ENCODE data around the gene SF3B2. TPM values are rescaled to one million over a fixed set of nuclear protein-coding genes. Genes with fewer than 3 reads are reported as not detected.

The SF3B2 gene
- polyA plus RNA-seq, 3 donors: 32.1 to 107 (median 52.6) TPM

DNA sequence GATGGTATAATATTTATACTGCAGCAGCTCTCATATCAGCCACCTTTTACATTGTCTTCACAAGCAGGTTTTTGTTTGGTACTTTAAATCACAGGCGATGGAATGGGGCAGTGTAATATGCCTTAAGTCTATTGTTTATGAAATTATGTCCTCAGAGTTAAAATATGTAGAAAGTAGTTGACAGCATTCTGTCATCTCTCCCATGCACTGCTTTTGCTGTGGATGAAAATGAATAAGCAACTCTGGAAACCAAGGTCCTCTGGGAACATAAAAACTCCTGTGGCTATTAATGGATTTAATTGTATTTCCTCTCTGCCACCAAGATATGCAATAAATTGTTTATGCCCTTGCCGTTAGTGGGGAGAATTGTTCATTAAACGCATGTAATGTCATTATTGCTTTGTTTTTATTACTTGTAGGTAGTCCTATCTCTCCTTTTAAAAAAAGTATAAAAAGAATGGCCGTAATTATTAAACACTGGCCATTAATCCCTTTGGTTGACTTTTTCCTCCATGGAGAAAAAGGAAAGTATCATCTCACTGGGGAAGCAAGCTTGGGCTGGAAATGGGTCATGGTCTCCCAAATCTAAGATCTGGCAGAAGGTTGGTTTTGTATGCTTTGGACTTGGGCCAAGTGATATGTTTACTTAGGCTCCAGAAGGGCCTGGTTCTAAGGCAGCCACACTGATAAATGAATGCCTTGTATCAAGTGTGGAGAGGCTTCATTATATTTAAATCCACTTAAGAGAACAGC, 31.0 kb downstream of the SF3B2 start:
- no peak overlapping the region for H2AFZ ChIP-seq (ENCODE audit: insufficient read depth, low read depth, low read length, poor library complexity, severe bottlenecking)

DNA sequence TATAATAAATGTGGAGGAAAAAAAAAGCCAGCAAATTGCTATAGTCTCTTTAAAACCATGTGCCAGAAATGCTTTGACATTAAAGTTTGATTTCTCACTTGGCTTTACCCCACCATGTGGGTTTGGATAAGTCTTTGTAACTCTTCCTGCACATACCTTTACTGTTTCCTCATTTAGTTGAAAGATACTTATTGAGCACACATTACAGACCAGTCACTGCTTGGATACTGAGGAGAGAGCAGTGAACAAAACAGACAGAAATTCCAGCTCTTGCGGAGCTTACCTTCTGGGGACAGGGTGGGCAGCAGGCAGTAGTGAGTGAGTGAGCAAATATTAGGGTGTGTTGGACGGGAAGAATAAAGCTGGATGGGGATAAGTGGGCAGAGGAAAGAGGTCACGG, 31.6 kb downstream of the SF3B2 start:
- Mint-ChIP-seq H3K4me1 (peaks cover 57% of the 10 kb centered on the region), H3K4me3 (no peak overlapping the region), H3K36me3 (peaks cover 9 to 14% of the 10 kb centered on the region in 2 donors), H3K9me3 (peaks cover 0 to 1% (median 0%) of the 10 kb centered on the region in 7 donors), H3K27me3 (ENCODE audit: low read depth in 3 of 3) (peaks cover 0 to 3% (median 0%) of the 10 kb centered on the region in 3 donors), H3K27ac (peak overlapping the region in 2 of 7 donors; percentile 3 to 67)
- 100% methylated on average over 3 of the region's 3 CpGs for WGBS (ENCODE audit: insufficient coverage)
- H3K4me1 ChIP-seq (ENCODE audit: control insufficient read depth in 1 of 2, insufficient read depth in 2 of 2, low read length in 2 of 2): peaks cover 23 to 43% of the 10 kb centered on the region in 2 donors
- no peaks in the 10 kb centered on the region for H3K36me3 ChIP-seq (replicated peaks in 1 of 2; ENCODE audit: control insufficient read depth in 1 of 2, insufficient read depth in 2 of 2, low read length in 2 of 2)
- TF ChIP-seq, protein P1, sequence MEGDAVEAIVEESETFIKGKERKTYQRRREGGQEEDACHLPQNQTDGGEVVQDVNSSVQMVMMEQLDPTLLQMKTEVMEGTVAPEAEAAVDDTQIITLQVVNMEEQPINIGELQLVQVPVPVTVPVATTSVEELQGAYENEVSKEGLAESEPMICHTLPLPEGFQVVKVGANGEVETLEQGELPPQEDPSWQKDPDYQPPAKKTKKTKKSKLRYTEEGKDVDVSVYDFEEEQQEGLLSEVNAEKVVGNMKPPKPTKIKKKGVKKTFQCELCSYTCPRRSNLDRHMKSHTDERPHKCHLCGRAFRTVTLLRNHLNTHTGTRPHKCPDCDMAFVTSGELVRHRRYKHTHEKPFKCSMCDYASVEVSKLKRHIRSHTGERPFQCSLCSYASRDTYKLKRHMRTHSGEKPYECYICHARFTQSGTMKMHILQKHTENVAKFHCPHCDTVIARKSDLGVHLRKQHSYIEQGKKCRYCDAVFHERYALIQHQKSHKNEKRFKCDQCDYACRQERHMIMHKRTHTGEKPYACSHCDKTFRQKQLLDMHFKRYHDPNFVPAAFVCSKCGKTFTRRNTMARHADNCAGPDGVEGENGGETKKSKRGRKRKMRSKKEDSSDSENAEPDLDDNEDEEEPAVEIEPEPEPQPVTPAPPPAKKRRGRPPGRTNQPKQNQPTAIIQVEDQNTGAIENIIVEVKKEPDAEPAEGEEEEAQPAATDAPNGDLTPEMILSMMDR (IDR thresholded peaks at IDR 0.05): no peak
- no peak overlapping the region for H2AFZ ChIP-seq (ENCODE audit: insufficient read depth, low read depth, low read length, poor library complexity, severe bottlenecking)
- H3K9me3 ChIP-seq (replicated peaks in 1 of 2; ENCODE audit: control insufficient read depth in 1 of 2, insufficient read depth in 1 of 2, low read length in 2 of 2): no peaks in the 10 kb centered on the region
- H3K27me3 ChIP-seq (ENCODE audit: control insufficient read depth in 2 of 2, insufficient read depth in 2 of 2, low read length in 2 of 2): no peaks in the 10 kb centered on the region
- DNase-seq: no peak
- H3K4me3 ChIP-seq (replicated peaks in 1 of 3; ENCODE audit: low read depth in 2 of 3, low read length in 3 of 3): no peak overlapping the region
- H3K9ac ChIP-seq (ENCODE audit: insufficient read depth, low read length, poor library complexity, severe bottlenecking): no peak overlapping the region
- H3K4me2 ChIP-seq (replicated peaks; ENCODE audit: extremely low read depth, low read length, poor library complexity, severe bottlenecking): no peak overlapping the region
- peaks cover 11% of the 10 kb centered on the region for H4K20me1 ChIP-seq (ENCODE audit: insufficient read depth, low read length)
- H3K27ac ChIP-seq (ENCODE audit: low read depth in 1 of 2, low read length in 2 of 2): no peak overlapping the region
- intact Hi-C loops (cut with micrococcal nuclease): no loop called here
- H3K79me2 ChIP-seq (ENCODE audit: insufficient read depth, low read length): peaks cover 90% of the 10 kb centered on the region

More for the DNA sequence above, 31.0 kb downstream of the SF3B2 start:
- no peak for DNase-seq
- Histone ChIP-seq H3K9ac (ENCODE audit: insufficient read depth, low read length, poor library complexity, severe bottlenecking) (no peak overlapping the region), H3K27ac (ENCODE audit: low read depth in 1 of 2, low read length in 2 of 2) (no peak overlapping the region), H3K79me2 (ENCODE audit: insufficient read depth, low read length) (peaks cover 89% of the 10 kb centered on the region), H4K20me1 (ENCODE audit: insufficient read depth, low read length) (peaks cover 10% of the 10 kb centered on the region), H3K4me1 (ENCODE audit: control insufficient read depth in 1 of 2, insufficient read depth in 2 of 2, low read length in 2 of 2) (peaks cover 23 to 46% of the 10 kb centered on the region in 2 donors), H3K4me3 (replicated peaks in 1 of 3; ENCODE audit: low read depth in 2 of 3, low read length in 3 of 3) (no peak overlapping the region), H3K27me3 (ENCODE audit: control insufficient read depth in 2 of 2, insufficient read depth in 2 of 2, low read length in 2 of 2) (no peaks in the 10 kb centered on the region), H3K9me3 (replicated peaks in 1 of 2; ENCODE audit: control insufficient read depth in 1 of 2, insufficient read depth in 1 of 2, low read length in 2 of 2) (no peaks in the 10 kb centered on the region), H3K36me3 (replicated peaks in 1 of 2; ENCODE audit: control insufficient read depth in 1 of 2, insufficient read depth in 2 of 2, low read length in 2 of 2) (no peaks in the 10 kb centered on the region), H3K4me2 (replicated peaks; ENCODE audit: extremely low read depth, low read length, poor library complexity, severe bottlenecking) (no peak overlapping the region)
- Mint-ChIP-seq H3K9me3 (peaks cover 0 to 1% (median 0%) of the 10 kb centered on the region in 7 donors), H3K4me1 (peaks cover 62% of the 10 kb centered on the region), H3K27ac (peak overlapping the region in 1 of 7 donors; percentile 63), H3K36me3 (peaks cover 15% of the 10 kb centered on the region in 2 donors), H3K27me3 (ENCODE audit: low read depth in 3 of 3) (peaks cover 0 to 3% (median 0%) of the 10 kb centered on the region in 3 donors), H3K4me3 (no peak overlapping the region)
- intact Hi-C loops (cut with micrococcal nuclease): no loop called here
- TF ChIP-seq, protein P1 (IDR thresholded peaks at IDR 0.05): no peak
- no CpG with 5 or more reads among the region's 4 CpGs for WGBS (ENCODE audit: insufficient coverage)

All from CD14-positive monocyte (primary cell).